DOHH2 (cell line): ENCODE results near the gene HOXC6.

Experiments used
- H3F3A ChIP-seq: fragments of 200-600 bp; sonication (generic), shearing (Covaris generic); 2 replicates; pipeline ENCODE4 v1.6.0; 2016; ENCODE audit warnings: antibody characterized with exemption, mild to moderate bottlenecking; ENCODE audit not compliant: control insufficient read depth, insufficient read depth
- H3K27ac ChIP-seq: fragments of 200-600 bp; sonication (generic); 2 replicates; pipeline ENCODE4 v1.5.1; 2014; ENCODE audit warnings: low read depth, mild to moderate bottlenecking, low read length, moderate library complexity
- H3K27me3 ChIP-seq: fragments of 200-600 bp; sonication (generic); 2 replicates; pipeline ENCODE4 v1.6.1; 2014; ENCODE audit warnings: mild to moderate bottlenecking, low read length, mixed read lengths; ENCODE audit not compliant: control insufficient read depth
- H3K36me3 ChIP-seq: fragments of 200-600 bp; sonication (generic); 2 replicates; pipeline ENCODE4 v1.6.1; 2014; ENCODE audit warnings: mild to moderate bottlenecking, low read length, moderate library complexity, mixed read lengths; ENCODE audit not compliant: control insufficient read depth
- H3K4me1 ChIP-seq: fragments of 200-600 bp; sonication (generic); 2 replicates; pipeline ENCODE4 v1.6.1; 2014; ENCODE audit warnings: mild to moderate bottlenecking, low read length, mixed read lengths; ENCODE audit not compliant: control insufficient read depth
- H3K4me2 ChIP-seq: fragments of 200-600 bp; sonication (generic); 2 replicates; pipeline ENCODE4 v1.6.0; 2014; ENCODE audit warnings: mild to moderate bottlenecking, low read length, moderate library complexity
- H3K4me3 ChIP-seq: fragments of 200-600 bp; sonication (generic); 2 replicates; pipeline ENCODE4 v1.5.1; 2014; ENCODE audit warnings: mild to moderate bottlenecking, low read length, mixed read lengths
- H3K79me2 ChIP-seq: fragments of 200-600 bp; sonication (generic); 2 replicates; pipeline ENCODE4 v1.6.1; 2014; ENCODE audit warnings: mild to moderate bottlenecking, low read length, mixed read lengths; ENCODE audit not compliant: control insufficient read depth
- H3K9me2 ChIP-seq: fragments of 200-600 bp; sonication (generic); replicated peaks from 2 replicates; pipeline ENCODE4 v1.6.1; 2014; ENCODE audit warnings: mild to moderate bottlenecking, low read length, mixed read lengths; ENCODE audit not compliant: control insufficient read depth
- H3K9me3 ChIP-seq: fragments of 200-600 bp; sonication (generic); 2 replicates; pipeline ENCODE4 v1.6.1; 2014; ENCODE audit warnings: antibody characterized with exemption, low read length, mixed read lengths; ENCODE audit not compliant: control insufficient read depth, insufficient read depth
- H4K20me1 ChIP-seq: fragments of 200-600 bp; sonication (generic); 2 replicates; pipeline ENCODE4 v1.6.0; 2014; ENCODE audit warnings: low read depth, mild to moderate bottlenecking, antibody characterized with exemption, low read length, moderate library complexity; ENCODE audit not compliant: control insufficient read depth, insufficient read depth
- EZH2phosphoT487 ChIP-seq: fragments of 200-600 bp; sonication (generic); IDR thresholded peaks from 2 replicates; pipeline ENCODE4 v1.6.1; 2017; ENCODE audit warnings: borderline replicate concordance, mild to moderate bottlenecking, antibody characterized with exemption, low read length, moderate library complexity, mixed read lengths
- TF ChIP-seq, protein P1 (sequence below): fragments of 200-600 bp; sonication (generic); IDR thresholded peaks from one replicate; pipeline ENCODE4 v1.5.1; 2014; ENCODE audit warnings: antibody characterized with exemption, mild to moderate bottlenecking, low read depth, low read length; ENCODE audit not compliant: poor library complexity, severe bottlenecking

Gene HOXC6

DNA sequence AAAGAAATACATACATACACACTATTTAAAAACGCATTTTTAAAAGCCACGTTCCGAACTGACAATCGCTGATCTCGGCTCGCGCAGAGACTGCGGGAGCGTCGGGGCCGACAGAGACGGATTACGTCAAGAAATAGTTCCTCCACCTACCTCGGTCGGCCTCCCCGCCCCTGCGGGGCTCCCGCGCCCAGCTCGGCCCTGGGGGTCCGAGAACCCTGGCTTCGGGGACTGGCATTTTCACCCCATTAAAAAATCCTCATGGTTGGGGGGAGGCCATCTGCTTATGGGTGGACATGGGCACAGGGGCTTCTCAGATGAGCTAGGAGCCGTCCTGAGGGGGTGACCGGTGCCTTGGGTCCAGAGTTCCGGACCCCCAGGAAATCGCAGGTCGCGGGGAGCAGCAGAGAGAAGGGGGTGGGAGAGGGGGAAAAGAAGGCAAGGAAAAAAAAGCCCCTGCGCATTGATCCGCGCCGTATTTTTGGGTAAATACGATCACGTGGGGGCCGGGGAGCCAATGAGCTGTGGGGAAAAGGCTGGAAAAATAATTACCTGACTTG, 28.6 kb upstream of the HOXC6 start:
- no peak for TF ChIP-seq EZH2phosphoT487
- TF ChIP-seq, protein P1, sequence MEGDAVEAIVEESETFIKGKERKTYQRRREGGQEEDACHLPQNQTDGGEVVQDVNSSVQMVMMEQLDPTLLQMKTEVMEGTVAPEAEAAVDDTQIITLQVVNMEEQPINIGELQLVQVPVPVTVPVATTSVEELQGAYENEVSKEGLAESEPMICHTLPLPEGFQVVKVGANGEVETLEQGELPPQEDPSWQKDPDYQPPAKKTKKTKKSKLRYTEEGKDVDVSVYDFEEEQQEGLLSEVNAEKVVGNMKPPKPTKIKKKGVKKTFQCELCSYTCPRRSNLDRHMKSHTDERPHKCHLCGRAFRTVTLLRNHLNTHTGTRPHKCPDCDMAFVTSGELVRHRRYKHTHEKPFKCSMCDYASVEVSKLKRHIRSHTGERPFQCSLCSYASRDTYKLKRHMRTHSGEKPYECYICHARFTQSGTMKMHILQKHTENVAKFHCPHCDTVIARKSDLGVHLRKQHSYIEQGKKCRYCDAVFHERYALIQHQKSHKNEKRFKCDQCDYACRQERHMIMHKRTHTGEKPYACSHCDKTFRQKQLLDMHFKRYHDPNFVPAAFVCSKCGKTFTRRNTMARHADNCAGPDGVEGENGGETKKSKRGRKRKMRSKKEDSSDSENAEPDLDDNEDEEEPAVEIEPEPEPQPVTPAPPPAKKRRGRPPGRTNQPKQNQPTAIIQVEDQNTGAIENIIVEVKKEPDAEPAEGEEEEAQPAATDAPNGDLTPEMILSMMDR: no peak
- Histone ChIP-seq H3K27ac (no peak overlapping the region), H3K4me1 (peaks cover 16% of the 10 kb centered on the region), H3K27me3 (peaks cover 78% of the 10 kb centered on the region), H3F3A (no peaks in the 10 kb centered on the region), H3K9me3 (no peaks in the 10 kb centered on the region), H3K4me2 (no peak overlapping the region), H3K36me3 (no peaks in the 10 kb centered on the region), H3K9me2 (no peaks in the 10 kb centered on the region), H3K4me3 (no peak overlapping the region), H3K79me2 (no peaks in the 10 kb centered on the region), H4K20me1 (no peaks in the 10 kb centered on the region)

DNA sequence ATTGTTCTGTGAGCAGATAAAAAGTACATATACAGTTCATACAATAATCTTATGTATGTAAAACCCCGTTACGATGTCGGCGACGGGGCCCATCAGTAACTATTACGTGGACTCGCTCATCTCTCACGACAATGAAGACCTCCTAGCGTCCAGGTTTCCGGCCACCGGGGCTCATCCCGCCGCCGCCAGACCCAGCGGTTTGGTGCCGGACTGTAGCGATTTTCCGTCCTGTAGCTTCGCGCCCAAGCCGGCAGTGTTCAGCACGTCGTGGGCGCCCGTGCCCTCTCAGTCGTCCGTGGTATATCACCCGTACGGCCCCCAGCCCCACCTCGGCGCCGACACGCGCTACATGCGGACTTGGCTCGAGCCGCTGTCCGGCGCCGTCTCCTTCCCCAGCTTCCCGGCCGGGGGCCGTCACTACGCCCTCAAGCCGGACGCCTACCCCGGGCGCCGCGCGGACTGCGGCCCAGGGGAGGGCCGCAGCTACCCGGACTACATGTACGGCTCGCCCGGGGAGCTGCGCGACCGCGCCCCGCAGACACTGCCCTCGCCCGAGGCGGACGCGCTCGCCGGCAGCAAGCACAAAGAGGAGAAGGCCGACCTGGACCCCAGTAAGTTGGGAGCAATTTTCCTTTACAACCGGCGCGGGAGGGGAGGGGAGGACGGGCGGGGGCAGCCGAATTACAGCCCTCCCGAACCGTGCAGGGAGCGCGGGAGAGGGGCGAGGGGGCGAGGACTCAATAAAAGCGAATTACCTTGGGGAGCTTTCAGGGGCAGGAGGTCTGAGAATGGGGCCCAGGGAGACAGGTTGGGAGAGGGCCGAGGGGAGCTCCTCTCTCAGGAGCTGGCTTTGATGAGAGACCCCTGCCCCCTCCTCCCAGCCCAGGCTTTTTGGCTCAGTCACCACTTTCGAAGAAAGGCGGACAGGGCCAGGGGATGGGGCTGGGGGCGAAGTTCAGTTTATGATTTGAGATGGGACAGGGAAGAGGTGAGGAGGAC, 27.8 kb upstream of the HOXC6 start, which contains the start of gene HOXC9:
Gene HOXC9, plus strand, starts transcription at position 46 of the 999 bp plus-strand sequence. Its CDS starts 28 bp downstream, at position 74.
- no peaks in the 10 kb centered on the region for H3F3A ChIP-seq
- TF ChIP-seq EZH2phosphoT487: no peak
- H4K20me1 ChIP-seq: no peaks in the 10 kb centered on the region
- peaks cover 78% of the 10 kb centered on the region for H3K27me3 ChIP-seq
- H3K27ac ChIP-seq: no peak within 1 kb of the TSS
- H3K9me3 ChIP-seq: no peaks in the 10 kb centered on the region
- no peaks in the 10 kb centered on the region for H3K36me3 ChIP-seq
- H3K4me1 ChIP-seq: peaks cover 13% of the 10 kb centered on the region
- no peaks in the 10 kb centered on the region for H3K79me2 ChIP-seq
- no peak within 1 kb of the TSS for H3K4me3 ChIP-seq
- no peak within 1 kb of the TSS for H3K4me2 ChIP-seq
- H3K9me2 ChIP-seq: no peaks in the 10 kb centered on the region

DNA sequence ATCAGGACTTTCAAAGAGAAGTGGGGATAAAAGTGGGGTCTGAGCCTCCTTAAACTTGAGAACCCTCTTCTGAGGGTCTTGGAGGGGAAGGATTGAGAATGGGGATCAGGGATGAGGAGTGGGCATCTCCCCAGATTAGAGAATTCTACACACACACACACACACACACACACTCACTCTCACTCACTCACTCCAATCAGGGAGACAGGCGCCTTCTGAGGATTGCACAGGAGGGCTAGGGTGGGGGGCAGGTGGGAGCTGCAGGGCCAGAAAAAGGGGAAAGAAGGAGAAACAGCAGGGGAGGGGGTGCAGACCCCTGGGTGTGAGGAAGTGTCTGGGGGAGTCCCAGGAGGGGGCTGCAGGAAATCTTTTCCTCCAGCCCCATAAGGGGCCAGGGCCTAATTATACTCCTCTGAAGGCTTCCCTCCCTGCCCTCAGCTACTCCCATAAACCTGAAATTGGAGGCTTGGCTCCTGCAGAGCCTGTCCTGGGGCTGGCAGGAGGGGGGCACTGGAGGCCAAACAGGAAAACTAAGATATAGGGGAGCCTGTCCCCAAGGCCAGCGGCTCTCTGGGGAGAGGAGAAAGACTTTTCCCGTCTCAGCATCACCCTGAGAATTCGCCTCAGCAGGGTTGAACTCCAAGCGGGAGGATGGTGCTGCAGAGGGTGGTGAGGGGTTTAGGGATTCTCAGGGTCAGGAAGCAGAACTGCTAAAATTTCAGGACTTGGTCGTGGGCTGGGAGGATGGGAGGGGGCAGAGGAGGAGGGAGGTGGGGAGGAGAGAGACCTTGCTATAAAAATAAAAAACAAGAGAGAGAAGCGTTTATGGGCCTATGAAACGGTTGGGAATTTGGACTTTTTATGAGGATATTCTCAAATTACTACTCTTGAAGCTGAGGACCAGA, 26.7 kb upstream of the HOXC6 start:
- Histone ChIP-seq H3F3A (no peaks in the 10 kb centered on the region), H3K9me3 (no peaks in the 10 kb centered on the region), H3K4me1 (peaks cover 13% of the 10 kb centered on the region), H3K9me2 (no peaks in the 10 kb centered on the region), H3K4me3 (no peak overlapping the region), H3K27me3 (peaks cover 76% of the 10 kb centered on the region), H3K27ac (no peak overlapping the region), H3K79me2 (no peaks in the 10 kb centered on the region), H4K20me1 (no peaks in the 10 kb centered on the region), H3K36me3 (no peaks in the 10 kb centered on the region), H3K4me2 (no peak overlapping the region)
- TF ChIP-seq, protein P1: no peak
- peak; percentile 50; the same call in 1 of the 2 replicates for TF ChIP-seq EZH2phosphoT487
